HepG2 (cell line): ENCODE measurements around the gene FXYD6.

Experiments
- EP300 ChIP-seq, 3 experiments: sonication (generic) in 1 of 3; formaldehyde crosslinking in 1 of 3; IDR thresholded peaks; 2 replicates each; pipeline versions ENCODE4 v1.5.1 to v1.6.1; 2011 to 2020; ENCODE audit warnings: low read depth in 2 of 3, low read length in 2 of 3, borderline replicate concordance in 1 of 3, improper control_type of control experiment in 1 of 3, mild to moderate bottlenecking in 1 of 3, missing genetic modification reagents in 1 of 3, moderate library complexity in 1 of 3
- FOXA3 ChIP-seq: IDR thresholded peaks from 2 replicates; pipeline ENCODE4 v1.6.1; 2016; ENCODE audit warnings: missing genetic modification reagents, missing compliant biosample characterization
- HCFC1 ChIP-seq: fragments of 150-350 bp; IDR thresholded peaks from 2 replicates; pipeline ENCODE4 v1.6.1; 2014; ENCODE audit warnings: low read depth, low read length
- SRSF9 ChIP-seq: fragments of 200-400 bp; formaldehyde crosslinking; IDR thresholded peaks from 2 replicates; pipeline ENCODE4 v1.6.1; 2018; ENCODE audit warnings: borderline replicate concordance, mild to moderate bottlenecking, low read depth, low read length; ENCODE audit not compliant: insufficient read depth, poor library complexity, severe bottlenecking
- ZNF549 ChIP-seq: sonication (generic); formaldehyde crosslinking; IDR thresholded peaks from 2 replicates; pipeline ENCODE4 v1.5.0; 2020; ENCODE audit warnings: missing genetic modification reagents
- TF ChIP-seq, protein P1 (sequence below): sonication (generic); formaldehyde crosslinking; IDR thresholded peaks from 2 replicates; pipeline ENCODE4 v1.5.0; 2020; ENCODE audit warnings: mild to moderate bottlenecking, missing genetic modification reagents, moderate library complexity
- TF ChIP-seq, protein P2 (sequence below): sonication (generic); formaldehyde crosslinking; IDR thresholded peaks from 2 replicates; pipeline ENCODE4 v1.4.0; 2020; ENCODE audit warnings: missing genetic modification reagents

DNA sequence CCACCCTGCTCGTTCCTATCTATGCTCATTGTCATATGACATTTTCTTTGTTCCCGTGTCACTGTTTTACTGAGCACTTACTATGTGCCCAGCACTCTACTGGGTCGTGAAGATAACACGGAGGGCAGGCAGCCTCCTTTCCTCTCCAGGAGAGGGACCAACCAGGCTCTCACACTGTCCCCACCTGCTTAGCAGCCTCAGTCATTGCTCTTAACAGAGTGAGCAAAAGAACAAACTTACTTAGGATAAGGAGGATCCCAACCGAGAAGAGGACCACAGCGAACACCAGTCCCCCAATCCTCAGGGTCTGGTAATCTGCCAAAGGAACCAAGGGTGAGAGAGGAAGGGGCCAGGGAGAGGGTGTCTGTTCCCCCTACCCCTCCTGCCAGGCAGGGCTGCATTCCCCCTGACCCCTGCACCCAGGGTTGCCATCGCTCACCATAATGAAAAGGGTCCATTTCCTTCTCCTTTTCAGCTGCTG, 34.9 kb downstream of the FXYD6 start:
- TF ChIP-seq ZNF549 (CRISPR knock-in tag), result no peak
- no peak for TF ChIP-seq SRSF9
- TF ChIP-seq, protein P1, sequence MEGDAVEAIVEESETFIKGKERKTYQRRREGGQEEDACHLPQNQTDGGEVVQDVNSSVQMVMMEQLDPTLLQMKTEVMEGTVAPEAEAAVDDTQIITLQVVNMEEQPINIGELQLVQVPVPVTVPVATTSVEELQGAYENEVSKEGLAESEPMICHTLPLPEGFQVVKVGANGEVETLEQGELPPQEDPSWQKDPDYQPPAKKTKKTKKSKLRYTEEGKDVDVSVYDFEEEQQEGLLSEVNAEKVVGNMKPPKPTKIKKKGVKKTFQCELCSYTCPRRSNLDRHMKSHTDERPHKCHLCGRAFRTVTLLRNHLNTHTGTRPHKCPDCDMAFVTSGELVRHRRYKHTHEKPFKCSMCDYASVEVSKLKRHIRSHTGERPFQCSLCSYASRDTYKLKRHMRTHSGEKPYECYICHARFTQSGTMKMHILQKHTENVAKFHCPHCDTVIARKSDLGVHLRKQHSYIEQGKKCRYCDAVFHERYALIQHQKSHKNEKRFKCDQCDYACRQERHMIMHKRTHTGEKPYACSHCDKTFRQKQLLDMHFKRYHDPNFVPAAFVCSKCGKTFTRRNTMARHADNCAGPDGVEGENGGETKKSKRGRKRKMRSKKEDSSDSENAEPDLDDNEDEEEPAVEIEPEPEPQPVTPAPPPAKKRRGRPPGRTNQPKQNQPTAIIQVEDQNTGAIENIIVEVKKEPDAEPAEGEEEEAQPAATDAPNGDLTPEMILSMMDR (CRISPR knock-in tag), result no peak
- no peak for TF ChIP-seq HCFC1
- TF ChIP-seq FOXA3 (CRISPR knock-in tag), result no peak
- TF ChIP-seq EP300 (IDR thresholded peaks at IDR 0.05; ENCODE audit: low read depth in 2 of 2, low read length in 2 of 2), result no peak
- no peak for TF ChIP-seq EP300 (CRISPR knock-in tag; IDR thresholded peaks at IDR 0.05; ENCODE audit: borderline replicate concordance)
- TF ChIP-seq, protein P2, sequence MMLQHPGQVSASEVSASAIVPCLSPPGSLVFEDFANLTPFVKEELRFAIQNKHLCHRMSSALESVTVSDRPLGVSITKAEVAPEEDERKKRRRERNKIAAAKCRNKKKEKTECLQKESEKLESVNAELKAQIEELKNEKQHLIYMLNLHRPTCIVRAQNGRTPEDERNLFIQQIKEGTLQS (CRISPR knock-in tag), result no peak
